HCT116 (cell line): ENCODE measurements around the gene HORMAD2. TPM values are rescaled to one million over a fixed set of nuclear protein-coding genes. Genes with fewer than 3 reads are reported as not detected.

Experiments
- ATAC-seq: fragments of 200-7000 bp; cut with Tn5 transposase; 2 replicates; pipeline ENCODE4 v1.9.1; 2020; ENCODE audit warnings: mild to moderate bottlenecking, moderate library complexity
- BruUV-seq: library from RNA; stranded (reverse); fragments of 400-500 nt; replicated peaks from 2 replicates; lab custom pipeline; 2021; lab: Mats Ljungman, UMichigan
- CTCF ChIA-PET: fragments of 300-600 bp; sonication (Branson Sonifier 250); formaldehyde crosslinking; loops from one replicate; lab custom pipeline; 2021; ENCODE audit warnings: antibody characterized with exemption; lab: Charles Lee
- POLR2A ChIA-PET: fragments of 300-600, 350-600 bp; sonication (Branson Sonifier 250); formaldehyde crosslinking; loops from one replicate; lab custom pipeline; 2021; ENCODE audit warnings: antibody characterized with exemption; lab: Charles Lee
- RAD21 ChIA-PET, 2 experiments: fragments of 300-600 bp; sonication (Branson Sonifier 250); formaldehyde crosslinking; loops; one replicate each; lab custom pipeline; 2023; ENCODE audit warnings: low total read pairs in 2 of 2; ENCODE audit not compliant: uncharacterized antibody in 2 of 2, unreplicated experiment in 2 of 2, low non-redundant PET in 1 of 2; lab: Charles Lee
- DNase-seq: peaks from one replicate; pipeline ENCODE4 v3.0.0-alpha.2; 2010; ENCODE audit warnings: low read depth, low spot score
- H2AFZ ChIP-seq: fragments of 200-600 bp; shearing (Covaris generic), sonication (generic); 2 replicates; pipeline ENCODE4 v1.6.1; 2017; ENCODE audit warnings: low read depth, mixed run types, mixed read lengths, antibody characterized with exemption, low read length; ENCODE audit not compliant: poor library complexity, severe bottlenecking
- H3K27ac ChIP-seq: 2 replicates; pipeline ENCODE4 v1.5.1; 2012; ENCODE audit warnings: low read depth, low read length
- H3K27me3 ChIP-seq: fragments of 200-600 bp; sonication (generic); 2 replicates; pipeline ENCODE4 v1.6.1; 2016; ENCODE audit warnings: mixed run types, low read length, mixed read lengths; ENCODE audit not compliant: insufficient read depth
- H3K36me3 ChIP-seq, 2 experiments: fragments of 200-500 bp in 1 of 2; fragments of 200-600 bp in 1 of 2; sonication (Bioruptor generic) in 1 of 2; sonication (generic) in 1 of 2; 2 replicates each; pipeline versions ENCODE4 v1.5.1 to v1.6.1; 2014 to 2016; ENCODE audit warnings: low read length in 2 of 2, inconsistent platforms in 1 of 2, mixed read lengths in 1 of 2, mixed run types in 1 of 2; ENCODE audit not compliant: insufficient read depth in 2 of 2, control insufficient read depth in 1 of 2
- H3K4me1 ChIP-seq, 2 experiments: fragments of 200-600 bp in 1 of 2; sonication (generic) in 1 of 2; 2 replicates each; pipeline versions ENCODE4 v1.5.1 to v1.6.1; 2012 to 2017; ENCODE audit warnings: low read length in 2 of 2, inconsistent platforms in 1 of 2, mild to moderate bottlenecking in 1 of 2, mixed read lengths in 1 of 2, mixed run types in 1 of 2, moderate library complexity in 1 of 2; ENCODE audit not compliant: insufficient read depth in 2 of 2, control insufficient read depth in 1 of 2
- H3K4me2 ChIP-seq: fragments of 200-600 bp; sonication (generic); 2 replicates; pipeline ENCODE4 v1.6.1; 2017; ENCODE audit warnings: mixed run types, low read length, mixed read lengths
- H3K4me3 ChIP-seq, 2 experiments: fragments of 200-600 bp in 1 of 2; sonication (generic) in 1 of 2; replicated peaks in 1 of 2; 2 replicates each; pipeline ENCODE4 v1.5.1; 2011 to 2016; ENCODE audit warnings: low read length in 2 of 2, control low read depth in 1 of 2, low read depth in 1 of 2, mild to moderate bottlenecking in 1 of 2, mixed read lengths in 1 of 2, mixed run types in 1 of 2
- H3K79me2 ChIP-seq: fragments of 200-600 bp; sonication (generic); 2 replicates; pipeline ENCODE4 v1.6.1; 2017; ENCODE audit warnings: mild to moderate bottlenecking, mixed run types, low read length, moderate library complexity, mixed read lengths; ENCODE audit not compliant: insufficient read depth
- H3K9ac ChIP-seq: fragments of 200-600 bp; sonication (generic); 2 replicates; pipeline ENCODE4 v1.6.1; 2016; ENCODE audit warnings: low read length, mixed read lengths
- H3K9me2 ChIP-seq: fragments of 200-600 bp; sonication (generic), shearing (Covaris generic); 2 replicates; pipeline ENCODE4 v1.6.1; 2017; ENCODE audit warnings: mixed run types, mild to moderate bottlenecking, moderate library complexity; ENCODE audit not compliant: insufficient read depth
- H3K9me3 ChIP-seq, 2 experiments: fragments of 200-500 bp in 1 of 2; fragments of 200-600 bp in 1 of 2; sonication (Bioruptor generic) in 1 of 2; sonication (generic) in 1 of 2; 2 replicates each; pipeline ENCODE4 v1.6.1; 2014 to 2017; ENCODE audit warnings: low read length in 2 of 2, mixed read lengths in 2 of 2, inconsistent platforms in 1 of 2, low read depth in 1 of 2, mild to moderate bottlenecking in 1 of 2, mixed run types in 1 of 2, moderate library complexity in 1 of 2; ENCODE audit not compliant: control insufficient read depth in 1 of 2, insufficient read depth in 1 of 2
- H4K20me1 ChIP-seq: fragments of 200-600 bp; sonication (generic), shearing (Covaris generic); 2 replicates; pipeline ENCODE4 v1.6.1; 2017; ENCODE audit warnings: mixed run types, mild to moderate bottlenecking, moderate library complexity; ENCODE audit not compliant: insufficient read depth
- ATF3 ChIP-seq: IDR thresholded peaks from 2 replicates; pipeline ENCODE4 v1.6.1; 2012
- CBX3 ChIP-seq: IDR thresholded peaks from 2 replicates; pipeline ENCODE4 v1.6.1; 2012; ENCODE audit warnings: low read depth
- EGR1 ChIP-seq: IDR thresholded peaks from 2 replicates; pipeline ENCODE4 v1.6.1; 2012; ENCODE audit warnings: low read depth
- EZH2phosphoT487 ChIP-seq: fragments of 200-600 bp; IDR thresholded peaks from 2 replicates; pipeline ENCODE4 v1.6.1; 2018; ENCODE audit warnings: antibody characterized with exemption, borderline replicate concordance
- FOSL1 ChIP-seq: IDR thresholded peaks from 2 replicates; pipeline ENCODE4 v1.6.1; 2012; ENCODE audit warnings: low read depth
- MAX ChIP-seq: IDR thresholded peaks from 2 replicates; pipeline ENCODE4 v1.6.1; 2012
- POLR2A ChIP-seq: IDR thresholded peaks from 2 replicates; pipeline ENCODE4 v1.7.0; 2011; ENCODE audit warnings: borderline replicate concordance; ENCODE audit not compliant: insufficient read depth, insufficient read length; ENCODE audit errors: extremely low read depth
- POLR2AphosphoS5 ChIP-seq: IDR thresholded peaks from 2 replicates; pipeline ENCODE4 v1.6.1; 2011; ENCODE audit warnings: mild to moderate bottlenecking, low read depth, low read length, moderate library complexity
- RAD21 ChIP-seq: IDR thresholded peaks from 2 replicates; pipeline ENCODE4 v1.6.1; 2012; ENCODE audit warnings: low read depth, mild to moderate bottlenecking
- REST ChIP-seq: IDR thresholded peaks from 2 replicates; pipeline ENCODE4 v1.6.1; 2012; ENCODE audit warnings: low read depth
- SIN3A ChIP-seq: IDR thresholded peaks from 2 replicates; pipeline ENCODE4 v1.6.1; 2012; ENCODE audit warnings: low read depth
- SRF ChIP-seq: IDR thresholded peaks from 2 replicates; pipeline ENCODE4 v1.6.1; 2012; ENCODE audit warnings: low read depth
- ZFX ChIP-seq: fragments of 450-650 bp; IDR thresholded peaks from 2 replicates; pipeline ENCODE4 v1.6.1; 2017
- ZNF274 ChIP-seq: fragments of 200-500 bp; sonication (Bioruptor generic); IDR thresholded peaks from 2 replicates; pipeline ENCODE4 v1.6.1; 2014; ENCODE audit warnings: mild to moderate bottlenecking, low read depth, low read length, inconsistent platforms
- intact Hi-C: fragments of 100-400 bp; cut with micrococcal nuclease; formaldehyde crosslinking; loops from 2 replicates; pipeline ENCODE4 v1.10.0; 2022
- total RNA-seq: library from RNA; stranded (reverse); gene quantifications from one replicate; pipeline ENCODE4 v1.2.1, GENCODE V29; 2021; ENCODE audit not compliant: unreplicated experiment

HORMAD2 gene
- total RNA-seq, 1 experiment from 2014 or later = not detected

GRCh38 chr22:30115705-30116104 is 35.4 kb downstream of the HORMAD2 start:
- no peak overlapping the region for H3K27ac ChIP-seq
- ATAC-seq (peak; percentile 61; the same call in 1 of the 2 replicates), DNase-seq (peak; percentile 8)
- H3K36me3 ChIP-seq = no peaks in the 10 kb centered on the region
- 0 out of 2 replicates have a peak overlapping the region, but pooled peaks have one; percentile 4 for H3K4me2 ChIP-seq
- no peak overlapping the region for H3K9ac ChIP-seq
- no peaks in the 10 kb centered on the region for H4K20me1 ChIP-seq
- intact Hi-C loops = no loop called here
- H2AFZ ChIP-seq = peak overlapping the region; percentile 33
- CTCF ChIA-PET = interaction anchor here (1.7 kb wide), 1 partner anchor 62 kb away, joined by 5 read pairs; no protein-coding TSS in a partner anchor
- POLR2A ChIA-PET = interaction anchor here (1.5 kb wide), 1 partner anchor 94 kb away, joined by 5 read pairs; no protein-coding TSS in a partner anchor
- H3K79me2 ChIP-seq = no peaks in the 10 kb centered on the region
- no peaks in the 10 kb centered on the region for H3K27me3 ChIP-seq
- H3K9me2 ChIP-seq = no peaks in the 10 kb centered on the region
- no TSS peak for BruUV-seq
- H3K4me1 ChIP-seq = peaks cover 0 to 20% of the 10 kb centered on the region in 2 experiments; a peak in 2 of 4 replicates
- no peaks in the 10 kb centered on the region for H3K9me3 ChIP-seq
- no peak overlapping the region for H3K4me3 ChIP-seq
- TF ChIP-seq ZFX (no peak), REST (no peak), POLR2AphosphoS5 (no peak), FOSL1 (no peak), CBX3 (no peak), SRF (no peak), POLR2A (no peak), EGR1 (no peak), ZNF274 (no peak), SIN3A (no peak), RAD21 (peak; percentile 52), ATF3 (no peak), MAX (peak; percentile 54; the same call in 1 of the 2 replicates), EZH2phosphoT487 (no peak)
- RAD21 ChIA-PET = interaction anchor here (0.8 to 1.5 kb wide), 2 partner anchors 9 to 94 kb away, joined by 3 to 4 read pairs; no protein-coding TSS in a partner anchor
